CD4-positive, alpha-beta T cell treated with Interleukin-10 for 1 hour (primary cell): ENCODE data around the gene SND1.

Experiments used
- DNase-seq: peaks from one replicate; pipeline ENCODE4 v3.0.0-alpha.2; 2020

Gene SND1

DNA sequence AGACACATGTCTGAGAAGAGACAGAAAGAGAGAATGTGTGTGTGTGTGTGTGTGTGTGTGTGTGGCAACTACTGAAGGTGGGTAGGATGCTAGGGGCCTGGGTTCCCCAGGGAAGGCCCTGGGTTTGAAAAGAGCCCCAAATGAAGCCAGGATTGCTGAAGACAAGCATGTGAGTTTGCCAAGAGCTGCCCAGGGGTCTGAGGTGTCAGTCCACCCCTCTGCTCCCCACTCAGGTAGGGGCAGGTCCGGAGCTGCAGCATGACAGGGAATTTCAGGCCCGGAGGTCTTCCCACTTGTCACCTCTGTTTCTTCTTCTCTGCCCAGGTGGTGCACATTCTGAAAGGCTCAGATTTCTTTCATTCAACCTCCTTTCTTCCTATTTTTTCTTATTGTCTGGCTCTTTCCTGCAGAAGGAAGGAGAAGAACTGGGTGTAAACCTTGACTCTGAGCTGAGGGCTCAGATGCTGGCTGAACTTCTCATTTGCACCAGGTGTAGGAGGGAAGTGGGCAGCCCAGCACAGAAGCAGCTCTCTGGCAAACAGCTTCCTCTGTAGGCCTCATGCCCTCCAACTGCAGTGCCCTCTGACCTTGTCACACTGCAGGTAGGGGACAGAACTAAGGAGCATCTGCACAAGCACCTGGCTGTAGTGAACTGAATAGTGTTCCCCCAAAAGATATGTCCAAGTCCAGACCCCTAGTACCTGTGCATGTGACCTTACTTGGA is 458.8 kb downstream of the SND1 start:
- no peak for DNase-seq

DNA sequence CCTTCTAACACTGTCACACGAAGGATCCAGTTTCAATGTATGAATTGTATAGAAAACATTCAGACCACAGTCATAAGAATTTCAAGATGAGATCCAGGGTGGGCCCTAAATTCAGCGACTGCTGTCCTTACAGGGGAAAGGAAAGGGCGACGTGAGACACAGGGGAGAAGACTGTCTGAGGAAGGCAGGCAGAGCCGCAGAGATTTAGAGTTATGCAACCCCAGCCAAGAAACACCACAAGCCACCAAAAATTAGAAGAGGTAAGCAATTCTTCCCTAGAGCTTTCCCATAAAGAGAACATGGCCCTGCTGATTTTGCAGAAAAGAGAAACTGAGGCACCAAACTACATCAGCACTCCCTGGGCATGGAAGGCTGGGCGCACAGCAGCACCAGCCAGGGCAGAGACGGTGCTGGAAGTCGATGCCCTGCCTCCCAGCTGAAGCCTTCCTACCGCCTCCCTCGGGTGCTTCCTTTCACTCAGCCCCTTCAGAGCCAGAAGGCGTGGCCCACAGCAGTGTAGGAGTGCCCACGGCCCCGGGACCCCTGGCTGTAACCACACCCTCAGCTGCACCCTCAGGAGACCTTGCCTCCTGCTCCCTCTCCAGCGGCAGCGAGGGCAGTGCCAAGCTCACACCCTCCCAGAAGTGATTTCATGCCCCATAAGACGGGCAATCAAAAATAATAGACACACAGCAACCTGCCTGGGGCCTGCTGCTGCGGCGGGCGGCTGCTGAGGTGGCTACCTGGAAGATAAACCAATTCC is 460.2 kb downstream of the SND1 start:
- no peak for DNase-seq

DNA sequence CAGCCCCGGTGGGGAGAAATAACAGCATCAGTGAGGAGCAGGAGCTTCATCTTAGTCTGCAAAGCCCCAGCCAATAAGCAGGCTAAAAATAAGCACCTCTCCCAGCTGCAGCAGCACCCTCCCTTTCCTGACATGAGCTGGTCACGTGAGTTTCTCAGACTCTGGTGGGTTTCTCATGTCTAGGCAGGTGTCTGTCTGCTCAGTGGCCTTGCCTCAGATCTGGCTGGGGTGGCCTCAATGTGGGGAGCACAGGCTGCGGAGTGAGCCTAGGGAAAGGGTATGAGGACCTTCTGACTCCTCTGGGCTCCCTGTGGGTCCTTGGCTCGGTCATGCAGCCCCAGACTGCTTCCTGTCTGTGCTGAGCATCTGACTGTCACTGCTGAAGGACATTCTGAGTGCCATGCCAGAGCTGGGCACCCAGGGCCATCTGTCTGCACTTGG is 460.8 kb downstream of the SND1 start:
- DNase-seq, result no peak

DNA sequence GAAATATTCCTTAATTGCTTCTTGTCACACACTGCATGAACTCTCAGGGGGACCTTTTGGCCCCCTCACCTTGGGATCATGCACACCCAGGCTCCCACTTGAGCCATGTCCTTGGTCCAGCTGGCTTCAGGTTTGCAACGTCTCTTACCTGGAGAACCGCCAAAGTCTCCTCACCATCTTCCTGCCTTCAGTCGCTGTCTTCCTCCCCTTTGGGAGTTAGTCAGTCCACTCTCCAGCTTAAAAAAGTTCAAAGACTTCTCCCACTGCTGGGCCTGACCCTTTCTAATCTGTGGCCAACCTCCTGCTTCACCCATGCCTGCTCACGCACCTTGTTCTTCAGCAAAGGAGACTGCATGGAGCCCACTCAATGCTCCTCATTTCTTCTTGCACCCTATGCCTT is 461.8 kb downstream of the SND1 start:
- no peak for DNase-seq

DNA sequence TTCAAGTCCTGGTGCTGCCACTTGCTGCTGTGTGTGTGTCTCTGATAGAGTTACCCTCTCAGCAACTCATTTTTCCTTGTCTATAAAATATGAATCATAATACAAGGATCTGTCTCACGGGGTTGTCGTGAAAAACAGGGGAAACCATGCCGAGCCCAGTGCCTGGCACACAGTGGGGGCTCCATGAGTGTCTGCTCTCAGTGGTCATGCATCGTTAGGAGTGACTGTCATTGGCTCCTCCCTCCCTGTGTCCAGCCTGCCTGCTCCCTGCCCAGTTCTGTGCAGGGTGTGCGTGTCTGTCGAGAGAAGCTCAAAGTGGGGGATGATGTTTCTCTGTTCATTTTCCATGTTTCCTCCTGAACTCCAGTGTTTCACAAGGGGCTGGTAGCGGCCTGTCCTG is 462.8 kb downstream of the SND1 start:
- no peak for DNase-seq

DNA sequence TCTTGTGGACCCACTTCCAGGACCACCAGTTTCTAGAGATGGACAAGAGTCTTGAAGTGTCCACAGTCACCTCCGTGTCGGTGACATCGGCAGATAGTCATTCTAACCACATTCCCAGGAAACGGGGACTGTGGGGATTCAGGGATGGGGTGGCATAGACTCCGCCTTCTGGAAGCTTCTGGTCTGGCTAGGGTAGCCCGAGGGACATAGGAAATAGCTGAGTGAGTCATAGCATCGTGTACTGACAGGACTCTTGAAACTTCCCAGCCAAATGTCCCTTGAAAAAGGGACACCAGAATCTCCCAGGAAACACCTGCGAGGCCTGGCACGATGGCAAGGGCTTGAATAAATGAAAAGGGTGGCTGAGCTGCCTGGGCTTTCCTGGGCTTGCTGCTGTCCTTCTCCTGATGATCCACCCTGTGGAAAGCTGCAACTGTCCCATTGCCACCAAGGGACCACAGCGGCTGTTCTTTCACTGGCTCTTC is 463.4 kb downstream of the SND1 start:
- DNase-seq, result no peak

DNA sequence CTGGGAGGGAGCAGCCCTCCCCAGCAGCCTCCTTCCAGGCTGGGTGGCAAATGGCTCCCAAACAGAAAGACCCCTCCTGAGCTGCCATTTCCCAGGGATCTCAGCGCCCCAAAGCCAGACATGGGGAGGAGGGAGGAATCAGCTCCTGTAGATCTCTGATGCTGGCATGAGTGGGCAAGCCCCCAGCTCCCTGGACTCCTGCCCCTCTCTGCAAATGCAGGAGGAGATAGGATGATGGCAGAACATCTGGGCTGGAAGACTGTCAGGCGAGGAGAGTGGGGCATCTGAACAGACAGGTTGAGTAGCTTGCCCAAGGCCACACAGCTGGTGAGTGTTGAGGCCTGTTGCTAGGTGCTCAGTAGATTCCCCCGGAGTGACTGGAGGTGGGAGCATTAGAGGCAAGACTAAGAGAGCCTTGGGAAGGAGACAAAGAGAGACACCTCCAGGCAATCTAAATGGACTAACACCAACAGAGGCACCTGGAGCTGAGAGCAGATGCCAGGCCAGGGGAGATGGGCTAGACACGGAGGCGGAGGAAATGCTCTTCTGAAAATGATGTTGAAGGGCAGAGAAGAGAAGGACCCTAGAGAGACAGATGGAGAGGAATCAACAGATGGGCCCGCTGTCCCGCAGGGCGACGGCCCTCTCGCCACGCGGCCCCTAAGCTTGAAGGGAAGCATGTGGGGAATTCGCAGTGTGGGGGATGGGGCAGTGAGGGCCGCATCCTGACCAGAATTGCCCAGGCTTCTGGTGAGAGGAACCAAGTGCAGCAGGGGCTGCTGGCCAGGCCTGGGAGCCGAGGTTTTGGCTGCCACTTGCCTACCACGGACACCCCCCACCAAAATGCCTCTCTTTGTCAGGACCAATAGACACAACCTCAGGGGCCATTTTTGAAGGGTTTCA is 464.1 kb downstream of the SND1 start:
- DNase-seq, result no peak

DNA sequence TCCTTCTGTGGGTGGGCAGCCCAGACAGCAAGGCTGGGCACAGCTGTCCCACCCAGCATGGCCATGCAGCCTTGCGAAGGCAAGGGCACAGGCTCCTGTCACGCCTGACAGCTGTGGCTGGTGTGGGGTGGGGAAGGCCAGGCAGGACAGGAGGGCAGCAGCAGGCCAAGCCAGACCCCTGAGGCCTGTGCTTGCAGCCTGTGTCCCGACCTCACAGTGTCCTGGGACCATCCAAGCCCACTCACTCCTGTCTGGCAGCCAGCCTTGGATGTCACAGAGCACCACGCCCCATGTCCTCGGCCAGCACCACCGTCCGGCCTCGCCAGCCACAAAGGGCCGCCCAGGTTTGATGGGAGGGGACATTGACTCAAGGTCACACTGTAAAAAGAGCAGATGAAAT is 464.7 kb downstream of the SND1 start:
- no peak for DNase-seq

DNA sequence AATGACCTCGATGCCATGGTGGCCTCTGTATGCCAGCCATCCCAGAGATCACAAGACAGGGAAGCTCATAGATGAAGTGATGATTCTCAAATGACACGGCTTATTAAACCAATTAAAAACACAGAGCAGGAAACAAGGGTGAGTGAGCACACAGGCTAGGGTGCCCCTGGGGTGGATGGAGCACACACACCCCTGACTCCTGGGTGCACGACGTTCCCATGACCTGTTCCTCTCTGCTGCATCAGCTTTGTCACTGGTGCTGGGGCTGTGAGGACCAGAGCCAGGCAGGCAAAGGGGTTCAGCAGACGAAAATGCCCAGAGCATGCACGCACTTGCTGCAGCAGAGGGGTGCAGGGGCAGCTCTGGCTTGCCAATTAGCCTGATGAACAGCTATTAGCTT is 465.7 kb downstream of the SND1 start:
- no peak for DNase-seq

DNA sequence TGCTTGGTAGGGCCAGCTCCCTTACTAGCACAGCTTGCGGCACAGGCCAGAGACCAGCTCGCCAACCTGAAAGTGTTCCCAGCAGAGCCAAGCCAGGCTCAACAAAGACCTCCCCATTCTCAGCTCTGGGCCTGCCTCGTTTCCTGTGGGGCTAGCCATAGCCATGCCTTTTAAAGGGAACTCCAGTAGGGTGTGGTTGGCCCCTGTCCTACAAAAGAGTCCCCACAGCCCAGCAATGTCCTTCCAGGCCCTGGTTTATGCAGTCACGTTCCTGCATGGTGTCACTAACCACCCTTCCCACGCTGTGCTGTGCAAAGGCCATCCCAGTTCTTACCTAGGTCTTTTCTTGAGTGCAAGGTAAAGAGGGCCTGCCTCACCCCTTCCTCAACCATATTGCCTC is 467.0 kb downstream of the SND1 start:
- DNase-seq, result no peak

DNA sequence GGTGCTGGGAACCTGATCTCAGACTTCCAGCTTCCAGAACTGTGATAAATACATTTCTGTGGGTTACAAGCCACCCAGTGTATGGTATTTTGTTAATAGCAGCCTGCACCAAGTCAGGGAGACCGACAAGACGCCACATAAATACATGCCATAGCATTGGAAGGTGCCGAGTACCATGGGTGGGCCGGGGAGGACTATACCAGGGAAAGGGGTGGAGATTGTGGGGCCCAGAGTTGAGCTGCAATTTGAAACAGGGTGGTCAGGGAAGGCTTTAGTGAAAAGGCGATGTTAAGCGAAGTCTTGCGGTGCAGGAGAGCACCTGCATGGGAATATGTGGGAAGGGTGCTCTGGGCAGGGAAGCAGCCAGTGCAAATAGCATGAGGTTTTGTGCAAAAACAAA is 468.1 kb downstream of the SND1 start:
- DNase-seq, result no peak

DNA sequence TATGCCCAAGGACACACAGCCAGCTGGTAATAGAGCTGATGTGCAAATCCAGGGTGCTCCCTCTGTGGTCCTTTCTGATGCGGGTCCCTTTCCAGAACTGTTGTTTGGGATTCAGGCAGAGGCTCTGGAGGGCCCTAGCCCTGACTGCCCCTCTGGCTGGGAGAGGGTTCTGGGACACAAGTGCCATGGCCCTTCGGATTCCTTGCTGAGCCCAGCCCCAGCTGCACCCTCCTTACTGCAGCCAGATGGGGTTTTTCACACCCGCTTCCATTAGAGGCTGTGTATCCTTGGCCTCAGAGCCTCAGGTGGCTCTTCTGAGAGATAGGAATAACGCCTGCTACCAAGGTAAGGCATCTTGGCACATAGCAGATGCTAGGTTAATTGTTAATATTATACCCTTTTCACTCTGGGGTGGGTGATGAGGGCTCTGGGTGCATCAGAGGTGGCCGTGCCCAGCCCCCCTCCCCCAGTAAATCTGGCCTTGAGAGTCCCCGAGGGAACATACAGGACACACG is 469.0 kb downstream of the SND1 start:
- no peak for DNase-seq

DNA sequence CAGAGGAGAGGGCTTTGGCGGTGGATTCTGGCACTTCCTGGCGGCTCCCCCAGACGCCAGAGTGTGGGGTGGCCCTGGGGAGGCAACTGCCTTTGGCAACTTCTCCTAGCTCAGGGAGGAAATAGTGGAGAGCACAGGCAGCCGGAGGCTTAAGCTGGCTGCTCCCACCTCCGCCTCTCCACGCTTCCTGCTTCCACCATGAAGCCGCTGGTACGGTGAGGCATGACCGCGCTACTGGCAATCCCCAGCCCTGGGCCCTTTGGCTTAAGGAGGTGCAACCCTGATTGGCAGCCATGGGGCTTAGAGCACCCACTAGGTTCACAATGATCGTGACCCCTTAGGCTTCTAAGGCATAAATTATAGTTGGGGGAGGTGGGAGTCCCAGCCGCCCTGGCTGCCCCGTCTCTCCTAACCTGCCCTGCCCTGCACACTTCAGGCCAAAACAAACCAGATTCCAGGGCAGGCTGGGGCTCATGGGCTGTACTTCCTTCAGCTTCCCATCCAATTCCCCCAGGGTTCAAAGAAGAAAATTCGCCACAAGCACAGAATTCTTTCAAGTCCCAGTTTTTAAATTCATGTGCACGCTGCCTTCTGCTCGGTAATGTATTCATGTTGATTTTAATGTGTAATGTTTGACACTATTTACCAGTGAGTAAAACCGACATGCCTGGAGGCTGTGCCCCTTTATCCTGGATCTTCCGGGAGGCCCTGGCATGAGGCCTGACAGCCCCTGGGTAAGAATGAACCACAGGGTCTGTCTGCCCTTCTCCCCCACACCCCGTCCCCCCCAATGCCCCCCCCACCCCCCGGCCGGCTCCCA is 469.9 kb downstream of the SND1 start:
- no peak for DNase-seq

DNA sequence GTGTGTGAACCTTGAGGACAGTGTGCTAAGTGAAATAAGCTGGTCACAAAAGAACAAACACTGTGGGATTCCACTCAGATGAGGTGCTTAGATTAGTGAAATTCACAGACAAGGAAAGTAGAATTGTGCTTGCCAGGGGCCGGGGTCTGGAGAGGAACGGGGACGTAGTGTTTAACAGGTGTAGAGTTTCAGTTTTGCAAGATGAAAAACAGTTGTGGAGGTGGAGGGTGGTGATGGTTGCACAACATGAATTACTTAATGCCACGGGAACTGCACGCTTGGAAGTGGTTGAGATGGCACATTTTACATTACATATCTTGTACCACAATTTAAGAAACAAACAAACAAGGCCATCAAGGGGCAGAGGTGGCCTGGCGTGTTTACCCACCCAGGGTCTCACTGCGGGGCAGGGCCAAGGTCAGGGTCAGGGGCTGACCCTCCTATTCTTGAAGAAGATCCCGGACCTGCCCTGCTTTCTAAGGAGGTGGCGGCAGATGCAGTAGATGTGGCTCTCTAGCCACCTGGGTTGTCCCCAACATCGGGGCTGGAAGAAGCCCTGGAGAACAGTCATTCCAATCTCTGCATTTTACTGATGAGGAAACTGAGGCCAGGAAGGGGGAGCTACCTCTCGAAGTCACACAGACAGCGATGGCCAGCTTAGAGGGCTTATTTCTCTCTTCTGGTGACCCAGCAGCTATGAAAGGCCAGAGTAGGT is 470.7 kb downstream of the SND1 start:
- DNase-seq, result no peak

DNA sequence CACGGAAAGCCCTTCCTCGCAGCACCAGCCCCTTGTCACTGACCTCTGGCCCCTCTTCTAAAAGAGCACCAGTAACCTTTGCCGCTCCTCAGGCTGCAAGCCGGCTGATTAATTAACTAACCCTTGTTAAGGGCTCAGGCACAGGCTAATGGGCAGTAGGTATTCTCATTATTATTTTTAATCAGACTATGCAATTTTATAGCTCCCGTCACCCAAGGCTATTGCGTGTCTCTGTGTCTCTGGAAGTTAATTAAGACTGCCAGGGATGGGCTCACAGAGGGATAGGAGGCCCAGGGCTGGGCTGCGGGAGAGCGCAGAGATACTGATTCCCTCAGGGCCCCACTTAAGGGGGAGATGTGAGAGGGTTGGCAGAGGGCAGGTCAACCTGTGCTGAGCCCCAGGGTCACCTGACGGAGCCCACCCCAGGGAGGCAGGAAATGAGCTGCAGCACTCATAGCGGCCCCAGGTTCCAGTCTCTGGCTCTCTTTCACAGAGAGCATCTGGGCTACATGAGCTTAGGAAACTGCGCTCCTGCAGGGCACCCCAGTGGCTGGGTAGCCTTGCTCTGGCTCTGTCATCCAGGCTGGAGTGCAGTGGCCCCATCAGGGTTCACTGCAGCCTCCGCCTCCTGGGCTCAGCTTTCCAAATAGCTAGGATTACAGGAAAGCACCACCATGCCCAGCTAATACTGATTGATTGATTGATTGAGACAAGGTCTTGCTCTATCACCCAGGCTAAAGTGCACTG is 471.5 kb downstream of the SND1 start:
- DNase-seq, result no peak

DNA sequence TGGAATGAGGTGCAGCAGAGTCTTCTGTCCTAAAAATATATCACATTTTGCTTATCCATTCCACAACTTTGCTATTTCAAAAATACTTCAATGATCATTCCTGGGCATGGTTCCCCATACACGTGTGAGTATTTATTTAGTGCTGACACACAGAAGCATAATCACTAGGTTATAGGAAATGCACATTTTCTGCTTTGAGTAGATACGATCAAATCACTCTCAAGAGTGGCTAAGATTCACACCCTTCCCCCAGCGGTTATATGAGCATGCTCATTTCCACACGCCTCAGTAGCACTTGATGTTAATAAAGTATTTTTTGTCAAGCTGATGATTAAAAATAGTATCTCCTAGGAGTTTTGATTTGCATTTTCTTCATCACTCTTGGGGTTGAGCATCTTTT is 472.8 kb downstream of the SND1 start:
- DNase-seq, result no peak

DNA sequence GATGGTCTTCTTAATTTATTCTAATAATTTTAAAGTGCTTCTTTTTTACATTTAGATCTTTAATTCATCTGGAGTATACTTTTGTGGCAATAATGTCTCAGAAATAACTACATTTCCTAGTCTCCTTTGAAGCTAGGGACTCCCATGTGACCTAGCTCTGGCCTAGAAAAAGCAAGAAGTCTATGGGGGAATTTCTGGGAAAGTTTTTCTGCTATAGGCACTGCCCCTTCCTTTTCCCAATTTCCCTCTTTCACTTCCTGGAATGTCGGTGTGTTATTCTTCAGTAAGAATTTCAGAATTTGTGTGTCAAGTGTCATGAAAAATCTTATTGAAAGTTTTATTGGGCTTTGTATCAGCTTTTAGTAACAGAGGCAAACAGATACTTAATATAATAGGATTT is 473.8 kb downstream of the SND1 start:
- no peak for DNase-seq

DNA sequence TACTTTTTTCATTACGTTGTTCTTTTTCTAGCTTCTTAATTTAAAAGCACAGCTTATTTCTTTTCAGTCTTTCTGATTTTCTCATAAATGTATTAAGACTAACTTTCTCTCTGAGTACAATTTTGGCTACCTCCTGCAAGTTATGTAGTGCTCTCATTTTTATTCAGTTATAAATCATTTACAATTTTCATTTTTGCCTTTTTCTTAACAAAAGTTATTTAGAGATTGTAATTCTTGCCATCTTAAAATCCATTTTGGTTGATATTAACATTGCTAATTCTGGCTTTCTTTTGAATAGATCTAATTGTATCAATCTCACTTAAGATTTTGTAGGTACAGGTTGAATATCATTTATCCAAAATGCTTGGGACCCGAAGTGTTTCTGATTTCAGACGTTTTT is 476.4 kb downstream of the SND1 start:
- no peak for DNase-seq

DNA sequence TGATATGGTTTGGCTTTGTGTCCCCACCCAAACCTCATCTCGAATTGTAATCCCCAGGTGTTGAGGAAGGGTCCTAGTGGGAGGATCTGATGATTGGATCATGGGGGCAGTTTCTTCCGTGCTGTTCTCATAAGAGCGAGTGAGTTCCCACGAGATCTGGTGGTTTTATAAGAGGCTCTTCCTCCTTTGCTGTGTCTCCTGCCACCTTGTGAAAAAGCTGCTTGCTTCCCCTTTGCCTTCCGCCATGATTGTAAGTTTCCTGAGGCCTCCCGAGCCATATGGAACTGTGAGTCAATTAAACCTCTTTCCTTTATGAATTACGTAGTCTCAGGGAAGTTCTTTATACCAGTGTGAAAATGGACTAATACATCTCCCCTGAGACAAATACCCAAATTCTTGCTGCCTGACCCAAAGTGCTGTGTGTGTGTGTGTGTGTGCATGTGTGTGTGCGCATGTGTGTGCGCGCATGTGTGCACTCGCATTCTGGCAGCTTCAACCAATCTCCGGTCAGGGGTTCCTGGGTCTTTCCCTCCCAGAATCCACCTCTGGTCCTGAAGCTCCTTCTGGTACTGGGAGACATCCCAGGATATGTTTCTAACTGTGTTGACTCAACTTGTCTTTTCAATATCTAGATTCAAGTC is 477.4 kb downstream of the SND1 start:
- DNase-seq, result no peak

DNA sequence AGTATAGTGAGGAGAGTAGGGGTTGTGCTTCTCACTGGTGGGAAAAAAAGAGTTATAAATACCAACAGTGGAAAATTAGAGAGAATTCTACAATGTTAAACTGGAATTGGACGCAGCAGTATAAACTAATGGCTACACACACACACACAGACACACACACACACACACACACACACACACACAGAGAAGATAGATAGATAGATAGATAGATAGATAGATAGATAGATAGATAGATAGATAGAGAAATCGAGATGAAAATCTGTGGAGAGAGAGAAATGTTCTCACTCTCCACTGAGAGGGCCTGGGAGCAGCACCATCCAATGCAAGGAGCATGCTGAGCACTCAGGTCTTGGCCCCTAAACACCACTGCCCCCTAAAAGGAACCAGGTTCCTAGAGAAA is 479.1 kb downstream of the SND1 start:
- no peak for DNase-seq
